HFF-Myc (cell line): ENCODE results near the gene ZFR2.

Experiments
- DNase-seq: peaks from one replicate; pipeline ENCODE4 v3.0.0-alpha.2; 2011; ENCODE audit warnings: low read depth; ENCODE audit errors: extremely low read depth
- H3K4me3 ChIP-seq: replicated peaks from 2 replicates; pipeline ENCODE4 v1.5.1; 2011; ENCODE audit warnings: low read depth, mild to moderate bottlenecking, control low read depth, low read length
- CTCF ChIP-seq: IDR thresholded peaks from 2 replicates; pipeline ENCODE4 v1.5.1; 2012; ENCODE audit warnings: mild to moderate bottlenecking, low read depth, low read length, control low read depth; ENCODE audit errors: missing control alignments

The ZFR2 gene

DNA sequence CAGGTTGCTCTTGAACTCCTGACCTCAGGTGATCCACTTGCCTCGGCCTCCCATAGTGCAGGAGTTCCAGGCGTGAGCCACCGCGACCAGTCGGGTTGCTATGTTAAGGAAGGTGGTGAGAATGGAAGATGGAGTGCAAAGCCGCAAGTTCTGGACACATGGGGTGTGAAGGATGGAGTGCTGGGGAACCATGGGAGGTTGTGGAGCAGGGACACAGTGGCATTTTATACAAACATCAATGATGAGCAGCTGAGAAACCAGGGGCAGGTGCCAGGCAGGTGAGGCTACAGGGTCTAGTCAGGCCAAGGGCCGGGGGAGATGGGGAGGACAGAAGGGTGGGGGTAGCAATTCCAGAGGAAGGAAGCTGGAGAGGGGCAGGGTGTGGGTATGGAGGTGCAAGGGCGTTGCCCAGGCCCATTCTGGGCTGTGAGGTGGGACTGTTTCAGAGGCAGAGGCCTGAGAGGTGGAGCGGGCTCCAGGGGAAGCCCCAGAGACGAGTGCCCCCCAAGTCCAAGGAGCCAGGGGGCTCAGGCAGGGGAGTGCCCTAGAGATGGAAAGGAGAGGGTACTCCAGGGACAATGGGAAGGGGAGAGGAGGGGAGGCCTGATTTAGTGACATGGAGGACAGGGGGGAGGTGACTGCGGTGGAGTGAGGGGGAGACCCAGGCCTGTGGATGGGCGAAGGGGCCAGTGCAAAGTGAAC, 94.9 kb downstream of the ZFR2 start:
- no peak overlapping the region for H3K4me3 ChIP-seq
- DNase-seq, result no peak

GRCh38 chr19:3771906-3772455, 96.9 kb downstream of the ZFR2 start, which contains the start of gene RAX2:
Gene RAX2 (minus strand): TSS chr19:3772228. CDS start chr19:3771742, 486 bp downstream.
- TF ChIP-seq CTCF, result no peak
- H3K4me3 ChIP-seq, result no peak within 1 kb of the TSS
- DNase-seq, result no peak

More for the DNA sequence above, 94.9 kb downstream of the ZFR2 start:
- TF ChIP-seq CTCF, result no peak

DNA sequence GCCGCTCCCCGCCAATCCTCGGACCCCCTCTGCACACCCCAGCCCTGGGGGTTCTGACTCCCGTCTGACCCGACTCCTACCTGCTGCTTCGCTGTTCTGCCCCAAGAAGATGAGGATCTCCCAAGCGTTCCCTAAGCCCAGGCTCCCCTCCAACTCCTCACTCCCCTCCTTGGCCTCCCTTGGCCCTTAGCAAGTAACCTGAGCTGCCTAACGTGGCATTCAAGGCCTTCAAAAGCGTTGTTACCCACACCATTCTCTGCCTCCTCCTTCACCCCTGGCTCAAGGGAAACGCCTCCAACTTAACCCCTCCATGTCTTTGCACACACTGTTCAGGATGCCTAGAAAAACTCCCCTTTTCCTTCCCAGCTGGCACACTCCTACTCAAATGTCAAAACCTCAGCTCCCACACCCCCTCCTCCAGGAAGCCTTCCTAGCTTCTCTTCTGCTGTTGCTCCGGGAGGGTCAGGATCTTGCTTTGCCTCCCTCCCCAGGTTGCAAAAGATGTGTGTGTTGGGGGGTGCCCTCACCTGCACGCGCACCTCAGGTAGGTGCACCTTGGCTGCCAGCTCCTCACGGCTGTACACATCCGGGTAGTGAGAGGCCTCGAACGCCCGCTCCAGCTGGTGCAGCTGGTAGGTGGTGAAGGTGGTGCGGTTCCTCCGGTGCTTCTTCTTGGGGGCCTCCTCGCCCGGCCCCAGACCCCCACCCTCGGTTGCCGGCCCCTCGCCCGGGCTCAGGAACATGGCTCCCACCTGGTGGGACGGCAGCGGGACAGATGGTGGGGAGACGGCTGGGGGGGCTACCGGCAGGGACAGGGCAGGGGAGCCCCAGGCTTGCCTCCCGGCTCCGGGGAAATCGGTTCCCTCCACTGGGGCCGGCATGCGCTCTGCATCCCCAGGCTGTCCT, 97.6 kb downstream of the ZFR2 start:
- no peak for TF ChIP-seq CTCF
- no peak for DNase-seq
- H3K4me3 ChIP-seq, result no peak overlapping the region

- no peak for DNase-seq
- H3K4me3 ChIP-seq, result no peak overlapping the region
- no peak for TF ChIP-seq CTCF
These were observed 98.5 kb downstream of the ZFR2 start for GRCh38 chr19:3770136-3770999.

- no peak overlapping the region for H3K4me3 ChIP-seq
- DNase-seq, result no peak
- TF ChIP-seq CTCF, result no peak
These were observed 99.3 kb downstream of the ZFR2 start for GRCh38 chr19:3769494-3769893.

- H3K4me3 ChIP-seq, result no peak overlapping the region
- TF ChIP-seq CTCF, result no peak
- DNase-seq, result no peak
These were observed 100.1 kb downstream of the ZFR2 start for GRCh38 chr19:3768748-3769099.
